SK-N-SH (cell line): ENCODE measurements around the gene CDKAL1. TPM values are rescaled to one million over a fixed set of nuclear protein-coding genes. Genes with fewer than 3 reads are reported as not detected.
A peak's percentile ranks its signal among the peaks of the same experiment; 100 is the strongest.

Experiments used
- CTCF ChIA-PET: fragments of 300-600, 350-600 bp; formaldehyde crosslinking; extraction: SDS; loops from one replicate; lab custom pipeline; 2021; lab: Yijun Ruan, JAX
- POLR2A ChIA-PET: fragments of 350-600 bp; sonication (Branson Sonifier 250); formaldehyde crosslinking; extraction: SDS; loops from one replicate; lab custom pipeline; 2020; ENCODE audit warnings: antibody characterized with exemption, inconsistent platforms; lab: Yijun Ruan, JAX
- DNase-seq: peaks from one replicate; pipeline ENCODE4 v3.0.0; 2012
- H2AFZ ChIP-seq: fragments of 200-600 bp; sonication (generic); 2 replicates; pipeline ENCODE4 v1.8.1; 2016; ENCODE audit warnings: antibody characterized with exemption, mild to moderate bottlenecking, low read depth
- H3F3A ChIP-seq: fragments of 200-600 bp; sonication (generic); replicated peaks from 2 replicates; pipeline ENCODE3; 2016; ENCODE audit warnings: antibody characterized with exemption, mild to moderate bottlenecking; ENCODE audit not compliant: insufficient read depth
- H3K27ac ChIP-seq, 2 experiments: fragments of 200-500 bp in 1 of 2; fragments of 200-600 bp in 1 of 2; sonication (Bioruptor generic) in 1 of 2; sonication (generic), shearing (Covaris generic) in 1 of 2; 2 replicates each; pipeline versions ENCODE4 v1.5.1 to v1.6.1; 2014 to 2016; ENCODE audit warnings: low read depth in 2 of 2, inconsistent platforms in 1 of 2, low read length in 1 of 2, mild to moderate bottlenecking in 1 of 2, mixed read lengths in 1 of 2
- H3K27me3 ChIP-seq: fragments of 200-600 bp; sonication (generic), shearing (Covaris generic); 2 replicates; pipeline ENCODE4 v1.6.1; 2016; ENCODE audit warnings: mixed run types; ENCODE audit not compliant: insufficient read depth
- H3K36me3 ChIP-seq, 2 experiments: fragments of 200-500 bp in 1 of 2; fragments of 200-600 bp in 1 of 2; sonication (Bioruptor generic) in 1 of 2; sonication (generic) in 1 of 2; replicated peaks in 1 of 2; 2 replicates each; pipeline versions ENCODE3 to v1.5.1; 2014 to 2016; ENCODE audit warnings: low read length in 1 of 2, mild to moderate bottlenecking in 1 of 2; ENCODE audit not compliant: insufficient read depth in 2 of 2, control insufficient read depth in 1 of 2
- H3K4me1 ChIP-seq, 2 experiments: fragments of 200-500 bp in 1 of 2; fragments of 200-600 bp in 1 of 2; sonication (Bioruptor generic) in 1 of 2; sonication (generic), shearing (Covaris generic) in 1 of 2; 2 replicates each; pipeline versions ENCODE4 v1.5.1 to v1.6.1; 2014 to 2016; ENCODE audit warnings: low read depth in 1 of 2, low read length in 1 of 2, mixed run types in 1 of 2; ENCODE audit not compliant: insufficient read depth in 2 of 2, control insufficient read depth in 1 of 2
- H3K4me2 ChIP-seq: fragments of 200-600 bp; sonication (generic), shearing (Covaris generic); 2 replicates; pipeline ENCODE4 v1.6.1; 2017; ENCODE audit warnings: mixed run types
- H3K4me3 ChIP-seq, 2 experiments: fragments of 200-500 bp in 1 of 2; fragments of 200-600 bp in 1 of 2; sonication (Bioruptor generic) in 1 of 2; sonication (generic), shearing (Covaris generic) in 1 of 2; 2 replicates each; pipeline versions ENCODE4 v1.5.1 to v1.8.1; 2014 to 2016; ENCODE audit warnings: low read depth in 2 of 2, inconsistent platforms in 1 of 2, low read length in 1 of 2, mild to moderate bottlenecking in 1 of 2, mixed read lengths in 1 of 2, moderate library complexity in 1 of 2
- H3K79me2 ChIP-seq: fragments of 200-600 bp; sonication (generic); 2 replicates; pipeline ENCODE4 v1.8.1; 2017; ENCODE audit warnings: mild to moderate bottlenecking; ENCODE audit not compliant: insufficient read depth
- H3K9ac ChIP-seq: fragments of 200-600 bp; sonication (generic); 2 replicates; pipeline ENCODE4 v1.6.1; 2017; ENCODE audit warnings: mixed run types
- H3K9me2 ChIP-seq: fragments of 200-600 bp; sonication (generic); 2 replicates; pipeline ENCODE4 v1.6.1; 2017; ENCODE audit warnings: mixed run types
- H3K9me3 ChIP-seq: fragments of 200-600 bp; sonication (generic); 2 replicates; pipeline ENCODE4 v1.6.1; 2017; ENCODE audit warnings: mixed run types, mild to moderate bottlenecking, moderate library complexity
- H4K20me1 ChIP-seq: fragments of 200-600 bp; sonication (generic); 2 replicates; pipeline ENCODE4 v1.6.1; 2017; ENCODE audit warnings: mild to moderate bottlenecking, mixed run types; ENCODE audit not compliant: insufficient read depth
- CHD2 ChIP-seq: fragments of 150-350 bp; IDR thresholded peaks from 2 replicates; pipeline ENCODE4 v1.6.1; 2018; ENCODE audit warnings: low read length; ENCODE audit not compliant: partially characterized antibody
- EP300 ChIP-seq, 2 experiments: IDR thresholded peaks; 2 replicates each; pipeline versions ENCODE4 v1.4.0 to v1.6.1; 2012; ENCODE audit warnings: borderline replicate concordance in 1 of 2, low read depth in 1 of 2, low read length in 1 of 2
- MEF2A ChIP-seq: IDR thresholded peaks from 2 replicates; pipeline ENCODE4 v1.4.0; 2012; ENCODE audit warnings: low read depth, borderline replicate concordance
- NFIC ChIP-seq: IDR thresholded peaks from 2 replicates; pipeline ENCODE4 v1.4.0; 2012; ENCODE audit warnings: borderline replicate concordance
- PBX3 ChIP-seq: IDR thresholded peaks from 2 replicates; pipeline ENCODE4; 2012
- REST ChIP-seq: IDR thresholded peaks from 2 replicates; pipeline ENCODE4 v1.6.1; 2012; ENCODE audit warnings: mild to moderate bottlenecking, low read depth, low read length, moderate library complexity
- RFX5 ChIP-seq: IDR thresholded peaks from 2 replicates; pipeline ENCODE4 v1.6.1; 2012; ENCODE audit warnings: mild to moderate bottlenecking, improper control_type of control experiment, low read length
- SIN3A ChIP-seq: IDR thresholded peaks from 2 replicates; pipeline ENCODE4 v1.6.1; 2012; ENCODE audit warnings: low read depth, mild to moderate bottlenecking, low read length, moderate library complexity, borderline replicate concordance
- TCF12 ChIP-seq: IDR thresholded peaks from 2 replicates; pipeline ENCODE4 v1.4.0; 2012
- TEAD4 ChIP-seq: IDR thresholded peaks from 2 replicates; pipeline ENCODE4 v1.4.0; 2012; ENCODE audit warnings: mild to moderate bottlenecking, borderline replicate concordance; ENCODE audit not compliant: insufficient read depth
- USF1 ChIP-seq: IDR thresholded peaks from 2 replicates; pipeline ENCODE4 v1.4.0; 2012; ENCODE audit warnings: low read depth, borderline replicate concordance
- USF2 ChIP-seq: fragments of 150-350 bp; IDR thresholded peaks from 2 replicates; pipeline ENCODE4 v1.6.1; 2017; ENCODE audit warnings: antibody characterized with exemption, low read length, low read depth, borderline replicate concordance
- YY1 ChIP-seq: IDR thresholded peaks from 2 replicates; pipeline ENCODE4 v1.4.0; 2012; ENCODE audit warnings: low read depth, mild to moderate bottlenecking
- WGBS: methylation state at CpG from one replicate; pipeline ENCODE4 v1.1.6; 2017; ENCODE audit warnings: low lambda C conversion rate; 5-methylcytosine and 5-hydroxymethylcytosine counted together
- polyA plus RNA-seq, 3 experiments: library from polyadenylated mRNA; depleted of rRNA; stranded (reverse); fragments of >200 nt; gene quantifications; 2 replicates each; pipeline ENCODE4 v1.2.3, GENCODE V29; 2012

Gene CDKAL1
- polyA plus RNA-seq, 1 of the 3 experiments (the other 2 are of a cell fraction) = 2.6 TPM

- WGBS = 94% methylated on average over 5 of the region's 5 CpGs
- Histone ChIP-seq H3K27ac (peak overlapping the region in 1 of 2 experiments; percentile 71; a peak in 2 of 4 replicates), H3K9ac (no peak overlapping the region), H3K79me2 (no peaks in the 10 kb centered on the region), H2AFZ (no peak overlapping the region), H3K4me1 (peaks cover 0 to 5% of the 10 kb centered on the region in 2 experiments; a peak in 3 of 4 replicates)
- POLR2A ChIA-PET = no interaction called here
- TF ChIP-seq YY1 (no peak), USF1 (no peak), EP300 (IDR thresholded peaks at IDR 0.05; ENCODE audit: borderline replicate concordance in 1 of 2, low read depth in 1 of 2, low read length in 1 of 2) (no peak), SIN3A (no peak), NFIC (no peak), MEF2A (no peak), TCF12 (no peak), USF2 (no peak), PBX3 (no peak), CHD2 (no peak), TEAD4 (no peak), RFX5 (no peak), REST (no peak)
- TF ChIP-seq, all 33 proteins: peak for 0
- CTCF ChIA-PET = no interaction called here
- Histone ChIP-seq H3K4me2 (no peak overlapping the region), H4K20me1 (no peaks in the 10 kb centered on the region), H3K9me2 (no peaks in the 10 kb centered on the region), H3K4me3 (no peak overlapping the region), H3K36me3 (no peaks in the 10 kb centered on the region), H3K9me3 (no peaks in the 10 kb centered on the region), H3K27me3 (no peaks in the 10 kb centered on the region), H3F3A (no peaks in the 10 kb centered on the region)
- no peak for DNase-seq
Observed at GRCh38 chr6:21151119-21151518, 616.9 kb downstream of the CDKAL1 start.
